Activated B cell treated with CpG ODN at 0.5 μM for 24 hours (primary cell): ENCODE measurements around the gene PDGFRB. TPM values are rescaled to one million over a fixed set of nuclear protein-coding genes. Genes with fewer than 3 reads are reported as not detected.

Experiments used
- ATAC-seq: fragments of 200-7000 bp; cut with Tn5 transposase; one replicate; pipeline ENCODE4 v1.10.0; 2021; ENCODE audit warnings: low read depth, mild to moderate bottlenecking, moderate library complexity
- CTCF ChIA-PET: fragments of 350-600 bp; sonication (Branson Sonifier 250); formaldehyde crosslinking; loops from one replicate; lab custom pipeline; 2021; ENCODE audit warnings: antibody characterized with exemption; lab: Charles Lee
- POLR2A ChIA-PET: fragments of 350-600 bp; sonication (Branson Sonifier 250); formaldehyde crosslinking; loops from one replicate; lab custom pipeline; 2021; ENCODE audit warnings: antibody characterized with exemption; lab: Charles Lee
- DNase-seq: peaks from one replicate; pipeline ENCODE4 v3.0.0; 2022
- H3K27ac Mint-ChIP-seq: one replicate; pipeline ENCODE4 v1.8.0; 2020; ENCODE audit warnings: mixed read lengths
- H3K27me3 Mint-ChIP-seq: one replicate; pipeline ENCODE4 v1.8.0; 2021; ENCODE audit warnings: mixed read lengths
- H3K36me3 Mint-ChIP-seq: one replicate; pipeline ENCODE4 v1.8.0; 2021; ENCODE audit warnings: low read depth, mixed read lengths
- H3K4me1 Mint-ChIP-seq: one replicate; pipeline ENCODE4 v1.8.0; 2021; ENCODE audit warnings: mixed read lengths
- H3K4me3 Mint-ChIP-seq: one replicate; pipeline ENCODE4 v1.8.0; 2020; ENCODE audit warnings: mild to moderate bottlenecking, mixed read lengths
- H3K9me3 Mint-ChIP-seq: one replicate; pipeline ENCODE4 v1.8.0; 2020; ENCODE audit warnings: mixed read lengths
- CTCF ChIP-seq: fragments of 200-600 bp; IDR thresholded peaks from one replicate; pipeline ENCODE4 v1.8.0; 2022; ENCODE audit warnings: antibody characterized with exemption, mild to moderate bottlenecking
- intact Hi-C: fragments of 100-400 bp; cut with micrococcal nuclease; formaldehyde crosslinking; loops from one replicate; pipeline ENCODE4 v1.15.1; 2024
- total RNA-seq: library from RNA; stranded (reverse); gene quantifications from 2 replicates; pipeline ENCODE4 v1.2.3, GENCODE V29; 2022

Gene PDGFRB
- total RNA-seq, 1 donor from 2014 or later, result 1.8 TPM

GRCh38 chr5:150078802-150079689, 76.6 kb downstream of the PDGFRB start:
- no peak for TF ChIP-seq CTCF
- no peaks in the 10 kb centered on the region for H3K36me3 Mint-ChIP-seq
- no peak for DNase-seq
- POLR2A ChIA-PET, result no interaction called here
- peaks cover 32% of the 10 kb centered on the region for H3K4me1 Mint-ChIP-seq
- no peaks in the 10 kb centered on the region for H3K27me3 Mint-ChIP-seq
- intact Hi-C loops, result no loop called here
- CTCF ChIA-PET, result no interaction called here
- no peaks in the 10 kb centered on the region for H3K9me3 Mint-ChIP-seq
- H3K27ac Mint-ChIP-seq, result no peak overlapping the region
- no peak overlapping the region for H3K4me3 Mint-ChIP-seq
- ATAC-seq, result no peak

- intact Hi-C loops, result no loop called here
- no peaks in the 10 kb centered on the region for H3K9me3 Mint-ChIP-seq
- H3K27me3 Mint-ChIP-seq, result no peaks in the 10 kb centered on the region
- TF ChIP-seq CTCF, result no peak
- ATAC-seq, result no peak
- H3K36me3 Mint-ChIP-seq, result no peaks in the 10 kb centered on the region
- POLR2A ChIA-PET, result interaction anchor here (0.6 kb wide), 1 partner anchor 8 kb away, joined by 3 read pairs; no protein-coding TSS in a partner anchor
- no peak for DNase-seq
- H3K27ac Mint-ChIP-seq, result no peak overlapping the region
- peaks cover 25% of the 10 kb centered on the region for H3K4me1 Mint-ChIP-seq
- CTCF ChIA-PET, result no interaction called here
- H3K4me3 Mint-ChIP-seq, result no peak overlapping the region
These were observed 77.4 kb downstream of the PDGFRB start for GRCh38 chr5:150077996-150078801.

- no peak for TF ChIP-seq CTCF
- Mint-ChIP-seq H3K27me3 (no peaks in the 10 kb centered on the region), H3K36me3 (no peaks in the 10 kb centered on the region), H3K9me3 (no peaks in the 10 kb centered on the region), H3K4me1 (peaks cover 14% of the 10 kb centered on the region), H3K4me3 (no peak overlapping the region), H3K27ac (no peak overlapping the region)
- CTCF ChIA-PET, result no interaction called here
- POLR2A ChIA-PET, result no interaction called here
- ATAC-seq (no peak), DNase-seq (no peak)
- intact Hi-C loops, result no loop called here
These were observed 78.6 kb downstream of the PDGFRB start for GRCh38 chr5:150077060-150077459.

- POLR2A ChIA-PET, result no interaction called here
These were observed 79.8 kb downstream of the PDGFRB start for GRCh38 chr5:150075806-150076205.

More at GRCh38 chr5:150075806-150076205, 79.8 kb downstream of the PDGFRB start:
- Mint-ChIP-seq H3K4me1 (peaks cover 2% of the 10 kb centered on the region), H3K36me3 (no peaks in the 10 kb centered on the region), H3K4me3 (no peak overlapping the region), H3K27ac (no peak overlapping the region), H3K27me3 (no peaks in the 10 kb centered on the region), H3K9me3 (no peaks in the 10 kb centered on the region)
- TF ChIP-seq CTCF, result no peak
- DNase-seq (no peak), ATAC-seq (no peak)
- CTCF ChIA-PET, result no interaction called here
- intact Hi-C loops, result no loop called here
